K562 (cell line): ENCODE data around the gene USP24. TPM values are rescaled to one million over a fixed set of nuclear protein-coding genes. Genes with fewer than 3 reads are reported as not detected.

Experiments
- ATAC-seq: fragments of 200-7000 bp; cut with Tn5 transposase; 3 replicates; pipeline ENCODE4 v1.9.1; 2020; ENCODE audit warnings: moderate library complexity
- BruUV-seq: library from RNA; stranded (reverse); fragments of 400-500 nt; replicated peaks from 2 replicates; lab custom pipeline; 2021; lab: Mats Ljungman, UMichigan
- CTCF ChIA-PET: fragments of 300-600 bp; formaldehyde crosslinking; extraction: SDS; loops from one replicate; lab custom pipeline; 2021; ENCODE audit warnings: low intra/inter-chr PET ratio; lab: Yijun Ruan, JAX
- POLR2A ChIA-PET: fragments of 300-600, 350-650 bp; sonication (Branson Sonifier 250); formaldehyde crosslinking; extraction: SDS; loops from one replicate; lab custom pipeline; 2021; ENCODE audit warnings: antibody characterized with exemption, inconsistent platforms; lab: Yijun Ruan, JAX
- DNase-seq, 4 experiments: peaks; one replicate each; pipeline versions ENCODE4 v3.0.0 to v3.0.0-alpha.2; 2011 to 2018; ENCODE audit warnings: low spot score in 3 of 4, mixed read lengths in 3 of 4; ENCODE audit errors: extremely low read depth in 1 of 4
- FAIRE-seq: peaks from 2 replicates; lab custom pipeline; 2011; peaks lifted over from hg19 to GRCh38; lab: Jason Lieb, UNC
- H2AFZ ChIP-seq: 2 replicates; pipeline ENCODE4 v1.6.0; 2011; ENCODE audit warnings: low read depth, low read length, control low read depth, inconsistent platforms
- H3K27ac ChIP-seq: fragments of 200-600 bp; 3 replicates; pipeline ENCODE4 v1.8.0; 2011; ENCODE audit warnings: low read depth, mild to moderate bottlenecking, control low read depth, inconsistent platforms, low read length, moderate library complexity, mixed read lengths; ENCODE audit errors: extremely low read depth
- H3K27me3 ChIP-seq, 2 experiments: fragments of 300-600 bp in 1 of 2; 2 replicates in 1 of 2; 3 replicates in 1 of 2; pipeline versions ENCODE4 v1.6.0 to v1.8.0; 2011; ENCODE audit warnings: inconsistent platforms in 2 of 2, low read length in 2 of 2, mild to moderate bottlenecking in 1 of 2, mixed read lengths in 1 of 2, moderate library complexity in 1 of 2; ENCODE audit not compliant: control insufficient read depth in 2 of 2, insufficient read depth in 2 of 2
- H3K36me3 ChIP-seq: fragments of 300-600 bp; 3 replicates; pipeline ENCODE4 v1.8.0; 2011; ENCODE audit warnings: mild to moderate bottlenecking, low read length, inconsistent platforms; ENCODE audit not compliant: control insufficient read depth, insufficient read depth
- H3K4me1 ChIP-seq, 2 experiments: fragments of 200-600 bp in 1 of 2; replicated peaks in 1 of 2; 2 replicates in 1 of 2; 3 replicates in 1 of 2; pipeline versions ENCODE4 v1.5.1 to v1.8.0; 2011; ENCODE audit warnings: inconsistent platforms in 2 of 2, low read length in 2 of 2, mild to moderate bottlenecking in 1 of 2, mixed read lengths in 1 of 2, moderate library complexity in 1 of 2; ENCODE audit not compliant: control insufficient read depth in 2 of 2, insufficient read depth in 2 of 2
- H3K4me2 ChIP-seq: 2 replicates; pipeline ENCODE4 v1.6.1; 2011; ENCODE audit warnings: low read length, control low read depth, inconsistent platforms, mixed read lengths; ENCODE audit not compliant: insufficient read depth
- H3K4me3 ChIP-seq: fragments of 200-600 bp; sonication (generic), shearing (Covaris generic); 2 replicates; pipeline ENCODE4 v1.5.1; 2016; ENCODE audit warnings: control low read depth, inconsistent platforms
- H3K79me2 ChIP-seq: fragments of 200-600 bp; 3 replicates; pipeline ENCODE4 v1.8.0; 2011; ENCODE audit warnings: low read length, inconsistent platforms; ENCODE audit not compliant: control insufficient read depth, insufficient read depth
- H3K9ac ChIP-seq, 2 experiments: 2 replicates each; pipeline versions ENCODE4 v1.6.0 to v1.6.1; 2011; ENCODE audit warnings: low read depth in 2 of 2, low read length in 2 of 2, control low read depth in 1 of 2, inconsistent platforms in 1 of 2, mild to moderate bottlenecking in 1 of 2, mixed read lengths in 1 of 2; ENCODE audit not compliant: insufficient read depth in 1 of 2
- H3K9me1 ChIP-seq: one replicate; pipeline ENCODE4 v1.6.0; 2011; ENCODE audit warnings: inconsistent platforms, mild to moderate bottlenecking, low read length, moderate library complexity; ENCODE audit not compliant: control insufficient read depth, insufficient read depth
- H3K9me3 ChIP-seq: replicated peaks from 2 replicates; pipeline ENCODE4 v1.5.1; 2011; ENCODE audit warnings: low read depth, low read length, inconsistent platforms; ENCODE audit not compliant: control insufficient read depth, insufficient read depth
- H4K20me1 ChIP-seq: replicated peaks from 2 replicates; pipeline ENCODE4 v1.6.1; 2011; ENCODE audit warnings: low read length, inconsistent platforms, mixed read lengths; ENCODE audit not compliant: control insufficient read depth, insufficient read depth
- CBFA2T2 ChIP-seq: fragments of 450-650 bp; conservative IDR thresholded peaks from 2 replicates; pipeline ENCODE4 v1.6.1; 2017; ENCODE audit warnings: mild to moderate bottlenecking
- GATA2 ChIP-seq: sonication (generic); formaldehyde crosslinking; IDR thresholded peaks from 2 replicates; pipeline ENCODE4 v1.4.0; 2020; ENCODE audit warnings: mild to moderate bottlenecking, missing genetic modification reagents
- NR1H2 ChIP-seq: sonication (generic); formaldehyde crosslinking; IDR thresholded peaks from 2 replicates; pipeline ENCODE4 v1.4.0; 2020; ENCODE audit warnings: mild to moderate bottlenecking, missing genetic modification reagents
- STAG1 ChIP-seq: sonication (generic); formaldehyde crosslinking; IDR thresholded peaks from 2 replicates; pipeline ENCODE4 v1.5.0; 2020; ENCODE audit warnings: missing genetic modification reagents, borderline replicate concordance
- TBP ChIP-seq: optimal IDR thresholded peaks from 2 replicates; pipeline ENCODE3; 2011; ENCODE audit warnings: low read depth, low read length, improper control_type of control experiment
- TCF7 ChIP-seq: sonication (generic); IDR thresholded peaks from 2 replicates; pipeline ENCODE4 v1.6.1; 2016; ENCODE audit warnings: antibody characterized with exemption, borderline replicate concordance
- WGBS: fragments of 100-300 bp; shearing (Covaris generic); methylation state at CpG from one replicate; pipeline ENCODE4 v1.1.6; 2016; ENCODE audit warnings: low coverage, mixed read lengths; ENCODE audit not compliant: insufficient coverage; ENCODE audit errors: missing lambda C conversion rate; 5-methylcytosine and 5-hydroxymethylcytosine counted together
- in situ Hi-C: fragments of 300-500 bp; cut with MboI; formaldehyde crosslinking; loops from 4 replicates; pipeline ENCODE4 v1.15.0; 2018; ENCODE audit warnings: inconsistent platforms, mixed read lengths
- intact Hi-C: fragments of 100-400 bp; cut with micrococcal nuclease; formaldehyde crosslinking; loops from 2 replicates; pipeline ENCODE4 v1.14.2; 2022
- polyA plus RNA-seq, 8 experiments: library from polyadenylated mRNA; depleted of rRNA in 4 of 8; stranded (reverse) in 5 of 8; unstranded in 3 of 8; fragments of >200 nt; fragmentation: Nextera tagmentation in 2 of 8; fragmentation: Illumina TruSeq in 1 of 8; extraction: Ambion mirVana in 2 of 8; extraction: Trizol in 1 of 8; gene quantifications; 2 replicates each; pipeline versions ENCODE4 v1.2.1 to v1.2.3, GENCODE V29; 2011 to 2014; ENCODE audit warnings: inconsistent platforms in 1 of 8, missing spikeins in 1 of 8
- total RNA-seq, 7 experiments: library from RNA; depleted of rRNA in 6 of 7; stranded (reverse); fragments of >200 nt in 6 of 7; fragmentation: Illumina TruSeq in 2 of 7; extraction: Trizol in 2 of 7; gene quantifications; 2 replicates each; pipeline versions ENCODE4 v1.2.1 to v1.2.3, GENCODE V29; 2011 to 2021; ENCODE audit warnings: low replicate concordance in 1 of 7
- TF ChIP-seq, protein P1 (sequence below): fragments of 450-650 bp; formaldehyde crosslinking; IDR thresholded peaks from 2 replicates; pipeline ENCODE4 v1.4.0; 2022; ENCODE audit warnings: missing genetic modification characterization
- TF ChIP-seq, protein P2 (sequence below): sonication (generic); formaldehyde crosslinking; IDR thresholded peaks from 2 replicates; pipeline ENCODE4 v1.8.0; 2022; ENCODE audit warnings: mild to moderate bottlenecking, missing genetic modification reagents, borderline replicate concordance
- TF ChIP-seq, protein P3 (sequence below): fragments of 200-800 bp; sonication (Bioruptor generic); IDR thresholded peaks from 2 replicates; pipeline ENCODE4 v1.6.1; 2017; ENCODE audit warnings: missing genetic modification characterization, missing compliant biosample characterization
- TF ChIP-seq, protein P4 (sequence below): IDR thresholded peaks from 2 replicates; pipeline ENCODE4 v1.6.1; 2014; ENCODE audit warnings: antibody characterized with exemption

Gene USP24
- total and polyA plus RNA-seq, 9 of the 15 experiments (the other 6 are each of a cell fraction or from before 2014, with no cell fraction given): 7.7 to 62.6 (median 36.8) TPM

DNA sequence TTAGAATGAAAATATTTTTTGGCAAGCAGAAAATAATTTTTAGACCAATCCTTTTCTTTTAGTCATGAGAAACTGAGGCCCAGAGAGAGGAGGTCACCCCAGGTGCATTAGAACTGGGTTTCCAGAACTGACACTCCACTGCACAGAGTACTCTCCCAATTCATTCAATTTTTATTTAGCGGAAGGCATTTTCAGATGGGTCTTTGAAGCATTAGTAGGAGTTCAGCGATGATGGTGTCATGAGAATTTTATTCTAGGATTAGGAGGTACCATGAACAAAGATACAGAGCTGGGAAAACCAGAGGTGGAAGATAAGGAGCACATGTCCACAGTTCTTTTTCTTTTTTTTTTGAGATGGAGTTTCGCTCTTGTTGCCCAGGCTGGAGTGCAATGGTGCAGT is 173.6 kb downstream of the USP24 start:
- intact Hi-C loops (no loop called here), in situ Hi-C loops (no loop called here)
- no peak overlapping the region for H2AFZ ChIP-seq
- no peak overlapping the region for H3K9ac ChIP-seq
- H3K27ac ChIP-seq: no peak overlapping the region
- CTCF ChIA-PET: no interaction called here
- peaks cover 75% of the 10 kb centered on the region for H3K79me2 ChIP-seq
- no peak for DNase-seq
- 0 out of 2 replicates have a peak overlapping the region, but pooled peaks have one; percentile 84 for H3K4me2 ChIP-seq
- TF ChIP-seq, protein P1, sequence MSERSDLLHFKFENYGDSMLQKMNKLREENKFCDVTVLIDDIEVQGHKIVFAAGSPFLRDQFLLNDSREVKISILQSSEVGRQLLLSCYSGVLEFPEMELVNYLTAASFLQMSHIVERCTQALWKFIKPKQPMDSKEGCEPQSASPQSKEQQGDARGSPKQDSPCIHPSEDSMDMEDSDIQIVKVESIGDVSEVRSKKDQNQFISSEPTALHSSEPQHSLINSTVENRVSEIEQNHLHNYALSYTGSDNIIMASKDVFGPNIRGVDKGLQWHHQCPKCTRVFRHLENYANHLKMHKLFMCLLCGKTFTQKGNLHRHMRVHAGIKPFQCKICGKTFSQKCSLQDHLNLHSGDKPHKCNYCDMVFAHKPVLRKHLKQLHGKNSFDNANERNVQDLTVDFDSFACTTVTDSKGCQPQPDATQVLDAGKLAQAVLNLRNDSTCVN (CRISPR knock-in tag): no peak
- TF ChIP-seq TCF7 (no peak), GATA2 (CRISPR knock-in tag) (no peak), TBP (no peak), CBFA2T2 (no peak), NR1H2 (CRISPR knock-in tag) (no peak), STAG1 (CRISPR knock-in tag) (no peak)
- TF ChIP-seq, protein P2, sequence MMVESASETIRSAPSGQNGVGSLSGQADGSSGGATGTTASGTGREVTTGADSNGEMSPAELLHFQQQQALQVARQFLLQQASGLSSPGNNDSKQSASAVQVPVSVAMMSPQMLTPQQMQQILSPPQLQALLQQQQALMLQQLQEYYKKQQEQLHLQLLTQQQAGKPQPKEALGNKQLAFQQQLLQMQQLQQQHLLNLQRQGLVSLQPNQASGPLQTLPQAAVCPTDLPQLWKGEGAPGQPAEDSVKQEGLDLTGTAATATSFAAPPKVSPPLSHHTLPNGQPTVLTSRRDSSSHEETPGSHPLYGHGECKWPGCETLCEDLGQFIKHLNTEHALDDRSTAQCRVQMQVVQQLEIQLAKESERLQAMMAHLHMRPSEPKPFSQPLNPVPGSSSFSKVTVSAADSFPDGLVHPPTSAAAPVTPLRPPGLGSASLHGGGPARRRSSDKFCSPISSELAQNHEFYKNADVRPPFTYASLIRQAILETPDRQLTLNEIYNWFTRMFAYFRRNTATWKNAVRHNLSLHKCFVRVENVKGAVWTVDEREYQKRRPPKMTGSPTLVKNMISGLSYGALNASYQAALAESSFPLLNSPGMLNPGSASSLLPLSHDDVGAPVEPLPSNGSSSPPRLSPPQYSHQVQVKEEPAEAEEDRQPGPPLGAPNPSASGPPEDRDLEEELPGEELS (CRISPR knock-in tag): no peak
- TF ChIP-seq, protein P3, sequence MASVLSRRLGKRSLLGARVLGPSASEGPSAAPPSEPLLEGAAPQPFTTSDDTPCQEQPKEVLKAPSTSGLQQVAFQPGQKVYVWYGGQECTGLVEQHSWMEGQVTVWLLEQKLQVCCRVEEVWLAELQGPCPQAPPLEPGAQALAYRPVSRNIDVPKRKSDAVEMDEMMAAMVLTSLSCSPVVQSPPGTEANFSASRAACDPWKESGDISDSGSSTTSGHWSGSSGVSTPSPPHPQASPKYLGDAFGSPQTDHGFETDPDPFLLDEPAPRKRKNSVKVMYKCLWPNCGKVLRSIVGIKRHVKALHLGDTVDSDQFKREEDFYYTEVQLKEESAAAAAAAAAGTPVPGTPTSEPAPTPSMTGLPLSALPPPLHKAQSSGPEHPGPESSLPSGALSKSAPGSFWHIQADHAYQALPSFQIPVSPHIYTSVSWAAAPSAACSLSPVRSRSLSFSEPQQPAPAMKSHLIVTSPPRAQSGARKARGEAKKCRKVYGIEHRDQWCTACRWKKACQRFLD: no peak
- TF ChIP-seq, protein P4, sequence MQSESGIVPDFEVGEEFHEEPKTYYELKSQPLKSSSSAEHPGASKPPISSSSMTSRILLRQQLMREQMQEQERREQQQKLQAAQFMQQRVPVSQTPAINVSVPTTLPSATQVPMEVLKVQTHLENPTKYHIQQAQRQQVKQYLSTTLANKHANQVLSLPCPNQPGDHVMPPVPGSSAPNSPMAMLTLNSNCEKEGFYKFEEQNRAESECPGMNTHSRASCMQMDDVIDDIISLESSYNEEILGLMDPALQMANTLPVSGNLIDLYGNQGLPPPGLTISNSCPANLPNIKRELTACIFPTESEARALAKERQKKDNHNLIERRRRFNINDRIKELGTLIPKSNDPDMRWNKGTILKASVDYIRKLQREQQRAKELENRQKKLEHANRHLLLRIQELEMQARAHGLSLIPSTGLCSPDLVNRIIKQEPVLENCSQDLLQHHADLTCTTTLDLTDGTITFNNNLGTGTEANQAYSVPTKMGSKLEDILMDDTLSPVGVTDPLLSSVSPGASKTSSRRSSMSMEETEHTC: no peak
- TF ChIP-seq, all 486 proteins: peak for 0
- 64% methylated on average over 3 of the region's 3 CpGs for WGBS
- H4K20me1 ChIP-seq: peaks cover 10% of the 10 kb centered on the region; the same call in 1 of the 2 replicates
- no peaks in the 10 kb centered on the region for H3K9me3 ChIP-seq
- no peaks in the 10 kb centered on the region for H3K9me1 ChIP-seq
- FAIRE-seq (no peak), ATAC-seq (no peak)
- no peaks in the 10 kb centered on the region; a peak in 1 of 5 replicates for H3K27me3 ChIP-seq
- peaks cover 21 to 40% of the 10 kb centered on the region in 2 experiments; a peak in 4 of 5 replicates for H3K4me1 ChIP-seq
- POLR2A ChIA-PET: interaction anchor here (0.8 kb wide), 1 partner anchor 489 kb away, joined by 3 read pairs; no protein-coding TSS in a partner anchor
- H3K36me3 ChIP-seq: peaks cover 56% of the 10 kb centered on the region
- peak overlapping the region; percentile 56; the same call in 1 of the 2 replicates for H3K4me3 ChIP-seq
- no TSS peak for BruUV-seq
